NCI-H1930 (cell line): Measurements from ENCODE around the gene EEIG1.
A peak's percentile ranks its signal among the peaks of the same experiment; 100 is the strongest.

ENCODE experiments used
- DNase-seq, 2 experiments: peaks; one replicate each; lab custom pipeline; 2025; lab: John Stamatoyannopoulos, UW

The EEIG1 gene

GRCh38 chr9:128001151-128001778 is 20.5 kb upstream of the EEIG1 start:
- DNase-seq = no peak

DNA sequence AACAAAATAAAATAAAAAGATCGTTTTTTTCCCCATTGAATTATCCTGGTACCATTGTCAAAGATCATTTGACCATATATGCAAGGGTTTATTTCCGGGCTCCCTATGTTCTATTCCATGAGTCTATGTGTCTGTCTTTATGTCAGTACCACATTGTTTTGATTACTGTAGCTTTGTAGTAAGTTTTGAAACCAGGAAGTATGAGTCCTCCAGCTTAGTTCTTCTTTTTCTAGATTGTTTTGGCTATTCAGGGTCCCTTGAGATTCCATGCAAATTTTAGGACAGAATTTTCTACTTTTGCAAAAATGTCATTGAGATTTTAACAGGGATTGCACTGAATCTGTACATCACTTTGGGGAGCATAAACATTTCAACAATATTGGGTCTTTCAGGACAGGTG is 18.7 kb upstream of the EEIG1 start:
- DNase-seq = no peak

DNA sequence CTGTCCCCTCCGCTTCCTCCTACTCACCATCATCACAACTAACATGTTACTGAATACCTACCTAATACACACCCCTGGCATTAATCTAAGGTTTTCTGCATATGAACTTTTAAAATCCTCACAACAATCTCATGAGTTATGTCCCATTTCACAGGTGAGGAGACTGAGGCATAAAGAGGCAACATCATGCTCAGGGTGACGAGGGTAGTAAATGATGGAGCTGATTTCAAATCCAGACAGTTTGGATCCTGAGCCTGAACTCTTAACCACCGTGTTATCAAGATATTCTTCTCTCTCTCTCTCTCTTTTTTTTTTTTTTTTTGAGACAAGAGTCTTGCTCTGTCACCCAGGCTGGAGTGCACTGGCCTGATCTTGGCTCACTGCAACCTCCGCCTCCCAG is 12.9 kb upstream of the EEIG1 start:
- no peak for DNase-seq

DNA sequence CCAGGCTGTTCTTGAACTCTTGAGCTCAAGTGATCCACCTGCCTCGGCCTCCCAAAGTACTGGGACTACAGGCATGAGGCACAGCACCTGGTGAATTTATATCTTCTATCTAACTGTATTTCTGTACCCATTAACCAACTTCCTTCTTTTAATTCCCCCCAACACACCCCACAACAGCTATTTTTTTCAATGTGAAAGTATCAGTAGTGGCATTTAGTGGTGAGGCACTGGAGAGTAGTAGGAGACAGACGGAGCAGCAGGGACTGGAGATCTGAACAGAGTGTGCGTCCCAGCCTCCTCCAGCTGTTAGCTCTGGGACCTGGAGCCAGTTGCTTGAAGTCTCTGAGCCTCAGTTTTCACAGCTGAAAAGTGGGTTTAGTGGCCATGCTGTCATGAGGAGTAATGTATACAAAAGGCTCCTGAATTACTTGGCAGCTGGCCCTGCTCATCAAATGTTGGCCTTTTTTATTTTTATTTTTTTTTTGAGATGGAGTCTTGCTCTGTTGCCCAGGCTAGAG is 11.0 kb upstream of the EEIG1 start:
- no peak for DNase-seq

DNA sequence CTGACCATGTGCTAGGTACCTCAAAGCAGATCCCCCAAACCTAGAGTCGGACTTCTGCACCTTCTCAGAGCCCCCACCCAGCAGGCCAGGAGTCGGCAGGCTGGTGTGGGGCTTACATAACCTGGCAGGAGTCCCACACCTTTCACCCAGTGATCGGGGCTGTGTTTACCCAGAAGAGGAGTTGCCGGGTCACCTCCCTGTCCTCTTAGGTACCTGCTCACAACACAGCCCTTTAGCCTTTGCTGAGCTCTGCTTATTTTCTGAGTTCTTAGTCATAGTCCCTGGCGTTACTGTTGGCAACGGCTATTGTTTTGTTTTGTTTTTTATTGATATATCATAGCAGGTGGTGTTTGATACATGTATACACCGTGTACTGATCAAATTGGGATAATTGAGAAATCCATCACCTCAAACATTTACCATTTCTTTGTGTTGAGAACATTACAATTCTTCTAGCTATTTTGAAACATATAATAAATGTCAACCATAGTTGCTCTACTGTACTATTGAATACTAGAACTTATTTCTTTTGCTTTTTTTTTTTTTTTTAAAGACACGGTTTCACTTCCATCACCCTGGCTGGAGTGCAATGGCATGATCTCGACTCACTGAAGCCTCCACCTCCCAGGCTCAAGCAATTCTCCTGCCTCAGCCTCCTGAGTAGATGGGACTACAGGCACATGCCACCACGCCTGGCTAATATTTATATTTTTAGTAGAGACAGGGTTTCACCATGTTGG is 10.4 kb upstream of the EEIG1 start:
- DNase-seq = no peak

GRCh38 chr9:127990554-127990953 is 9.8 kb upstream of the EEIG1 start:
- no peak for DNase-seq

DNA sequence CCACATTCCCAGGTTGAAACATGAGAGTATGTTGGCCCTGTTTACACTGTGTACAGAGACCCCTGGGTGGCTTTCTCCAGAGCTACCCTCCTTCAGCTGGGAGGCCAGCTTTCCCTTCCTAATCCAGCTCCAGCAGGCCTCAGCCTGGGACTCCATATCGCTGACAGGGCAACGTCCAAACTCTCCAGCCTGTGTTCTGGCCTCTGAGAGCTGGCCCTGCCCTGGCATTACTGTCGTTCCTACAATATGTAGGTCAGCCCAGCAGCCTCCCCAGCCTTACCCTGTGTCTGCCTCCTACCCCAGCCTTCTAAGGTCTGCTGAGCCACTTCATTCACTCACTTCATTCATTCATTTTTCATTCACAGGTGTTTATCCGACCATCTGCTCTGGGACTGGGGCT is 8.3 kb upstream of the EEIG1 start:
- no peak for DNase-seq

DNA sequence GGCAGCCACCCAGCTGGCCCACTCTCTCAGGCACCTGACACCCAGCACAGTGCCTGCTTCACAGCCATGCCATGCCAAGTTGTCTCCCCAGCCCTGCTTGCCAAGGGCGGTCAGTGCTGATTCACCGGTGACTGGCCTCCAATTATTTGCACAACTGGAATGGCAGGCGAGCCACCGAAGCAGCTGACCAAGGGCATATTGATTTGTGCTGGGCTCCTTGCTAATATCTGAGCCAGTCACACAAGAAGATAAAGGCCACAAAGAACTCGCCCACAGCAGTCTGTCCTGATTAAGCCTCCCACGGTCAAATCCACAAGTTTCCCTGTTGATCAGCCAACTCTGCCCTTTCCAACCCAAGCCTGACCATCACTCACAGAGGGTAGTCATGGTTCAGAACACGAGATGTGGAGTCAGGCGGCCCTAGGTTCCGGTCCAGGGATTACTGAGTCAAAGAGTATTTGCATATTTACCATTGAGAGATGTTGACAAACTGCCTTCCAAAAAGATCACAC is 6.4 kb upstream of the EEIG1 start:
- no peak for DNase-seq

DNA sequence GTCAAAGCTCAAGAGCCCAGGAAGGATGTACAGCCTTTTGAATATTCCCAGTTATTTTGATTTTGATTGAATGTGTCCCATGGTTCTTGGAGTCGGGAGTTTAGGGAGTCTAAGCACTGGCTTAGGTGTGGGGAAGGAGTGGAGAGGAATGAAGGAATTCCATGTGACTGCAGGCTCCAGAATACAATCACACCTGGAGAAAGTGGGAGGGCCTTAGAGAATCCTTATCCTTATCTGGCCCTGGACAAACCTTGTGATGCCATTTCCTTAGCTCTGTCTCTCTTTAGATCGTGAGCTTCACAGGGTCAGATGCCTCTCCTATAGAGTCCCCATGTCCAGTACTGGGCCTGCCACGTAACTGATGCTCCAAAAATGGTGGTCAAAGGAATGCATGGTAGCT is 4.2 kb upstream of the EEIG1 start:
- DNase-seq = no peak

DNA sequence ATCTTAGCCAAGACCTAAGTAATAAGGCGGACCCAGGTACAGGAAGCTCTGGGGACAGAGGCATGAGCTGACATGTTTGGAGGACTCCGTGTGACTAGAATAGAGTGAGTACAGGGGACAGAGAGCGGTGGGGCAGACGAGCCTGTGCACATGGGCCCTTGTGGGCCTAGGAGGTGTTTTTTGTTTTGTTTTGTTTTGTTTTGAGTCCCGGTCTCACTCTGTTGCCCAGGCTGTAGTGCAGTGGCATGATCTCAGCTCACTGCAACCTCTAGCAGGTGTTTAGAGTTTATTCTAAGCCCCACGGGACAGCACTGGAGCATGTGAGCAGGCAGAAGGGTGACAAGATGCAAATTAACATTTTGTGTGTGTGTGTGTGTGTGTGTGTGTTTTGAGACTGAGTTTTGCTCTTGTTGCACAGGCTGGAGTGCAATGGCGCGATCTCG is 3.1 kb upstream of the EEIG1 start:
- no peak for DNase-seq

GRCh38 chr9:127982912-127983311 is 2.1 kb upstream of the EEIG1 start:
- no peak for DNase-seq

GRCh38 chr9:127981559-127982121 is 851 bp upstream of the EEIG1 start:
- DNase-seq = no peak

GRCh38 chr9:127980060-127980705 is 606 bp downstream of the EEIG1 start:
- DNase-seq = peak in 1 of 2 experiments; percentile 61

GRCh38 chr9:127979333-127980059 is 1.3 kb downstream of the EEIG1 start:
- DNase-seq = no peak

DNA sequence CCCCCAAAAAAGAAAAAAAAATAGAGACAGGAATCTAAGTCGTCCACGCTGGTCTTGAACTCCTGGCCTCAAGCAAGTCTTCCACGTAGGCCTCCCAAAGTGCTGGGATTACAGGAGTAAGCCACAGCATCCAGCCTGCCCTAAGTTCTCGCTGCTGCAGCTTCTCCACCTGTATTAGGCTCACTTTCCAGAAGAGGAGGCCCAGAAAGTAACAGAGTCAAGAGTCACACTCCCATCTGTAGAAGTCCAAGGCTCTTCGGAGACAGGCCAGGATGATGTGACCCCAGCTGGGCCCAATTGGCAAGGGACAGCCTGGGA is 1.8 kb downstream of the EEIG1 start:
- DNase-seq = no peak

GRCh38 chr9:127977884-127978647 is 2.7 kb downstream of the EEIG1 start:
- DNase-seq = no peak

GRCh38 chr9:127977009-127977883 is 3.5 kb downstream of the EEIG1 start:
- no peak for DNase-seq

- no peak for DNase-seq
These were observed 4.3 kb downstream of the EEIG1 start for GRCh38 chr9:127976498-127976897.

DNA sequence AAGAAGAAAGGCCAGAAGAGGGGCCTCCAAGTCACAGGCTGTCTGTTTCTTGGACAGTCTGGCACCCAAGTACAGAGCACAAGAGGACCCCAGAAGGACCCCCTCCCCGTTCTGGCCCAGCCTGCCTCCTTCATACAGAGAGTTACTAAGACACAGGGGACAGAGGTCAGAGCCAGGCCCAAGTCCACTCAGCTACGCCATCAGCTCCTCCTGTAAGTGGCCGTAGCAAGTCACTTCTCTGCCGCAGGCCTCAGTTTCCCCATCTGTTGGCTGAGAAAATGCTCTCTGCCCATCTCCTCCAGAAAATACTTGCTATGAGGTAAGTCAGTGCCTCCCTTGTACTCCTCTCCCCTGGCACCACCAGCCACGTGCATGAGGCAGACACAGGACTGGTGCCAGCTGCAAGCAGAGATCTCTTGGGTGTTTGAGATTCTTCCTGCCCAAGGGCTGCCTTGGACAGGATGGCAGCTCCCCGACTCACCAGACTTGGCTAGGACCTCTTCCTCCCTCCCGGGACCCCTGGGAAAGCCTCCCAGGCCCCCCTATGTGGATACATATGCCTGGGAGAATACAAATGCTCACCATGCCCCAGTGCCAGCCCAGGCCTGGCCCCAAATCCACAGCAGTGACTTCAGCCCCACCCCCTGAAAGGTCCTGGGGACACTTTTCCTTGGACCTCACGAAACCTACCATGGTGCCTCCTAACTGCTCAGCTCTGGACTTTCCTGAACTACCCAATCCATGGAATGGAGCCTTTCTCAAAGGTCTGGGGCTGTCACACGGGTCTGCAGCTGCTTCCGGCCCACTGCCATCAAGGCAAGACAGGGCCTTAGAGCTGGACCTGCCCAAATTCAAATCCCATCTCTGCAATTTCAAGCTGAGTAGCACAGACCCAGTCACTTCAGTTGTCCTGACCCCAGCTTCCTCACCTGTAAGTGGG is 5.1 kb downstream of the EEIG1 start:
- DNase-seq = no peak
